Fibroblast of lung (primary cell): ENCODE measurements around the gene TNIP2.

Experiments used
- EZH2 ChIP-seq: IDR thresholded peaks from 2 replicates; pipeline ENCODE4 v1.5.1; 2012; ENCODE audit warnings: low read length, control low read depth, mild to moderate bottlenecking; ENCODE audit errors: missing control alignments
- TF ChIP-seq, protein P1 (sequence below), 2 donors: IDR thresholded peaks in 1 of 2; conservative IDR thresholded peaks in 1 of 2; 1 replicate in 1 of 2; 2 replicates in 1 of 2; pipeline ENCODE4 v1.5.1; 2011 to 2012; ENCODE audit warnings: low read length in 2 of 2, control low read depth in 1 of 2, inconsistent platforms in 1 of 2, low read depth in 1 of 2, mild to moderate bottlenecking in 1 of 2

DNA sequence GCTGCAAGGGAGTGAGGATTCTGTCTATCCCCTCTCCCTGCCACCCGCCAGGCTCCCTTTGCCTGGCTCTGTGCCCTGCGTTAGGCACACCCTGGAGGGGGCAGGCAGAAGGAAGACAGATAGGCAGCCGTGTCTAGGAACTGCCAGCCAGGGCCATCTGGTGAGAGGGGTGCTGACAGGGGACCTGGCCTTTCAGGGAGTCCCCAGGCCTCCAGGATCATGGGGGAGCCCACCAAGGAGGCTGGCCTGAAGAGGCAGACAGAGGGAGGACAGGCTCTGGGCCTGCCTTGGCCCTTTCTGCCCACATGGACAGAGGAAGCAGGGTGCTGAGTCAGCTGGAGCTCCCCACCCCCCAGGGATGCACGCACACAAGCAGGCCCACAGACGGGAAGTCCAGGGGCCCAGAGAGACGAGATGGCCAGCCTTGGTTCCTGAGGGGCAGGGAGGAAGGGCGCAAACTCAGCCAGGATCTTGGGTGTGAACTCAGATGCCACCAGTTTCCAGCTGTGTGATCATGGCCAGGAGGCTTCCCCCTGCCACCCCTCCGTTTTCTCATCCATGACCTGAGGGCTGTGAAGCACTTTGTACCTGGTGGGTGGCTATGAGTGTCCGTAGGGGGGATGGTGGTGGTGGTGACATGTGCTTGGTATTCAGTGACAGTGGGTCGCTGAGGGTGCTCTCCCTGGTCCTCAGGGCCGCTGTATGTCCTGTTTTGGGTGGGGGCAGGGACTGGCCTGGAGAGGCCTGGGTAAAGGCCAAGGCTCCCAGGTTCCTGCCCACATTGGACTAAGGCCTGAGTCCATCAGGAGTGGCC lies 38.6 kb upstream of the TNIP2 start:
- TF ChIP-seq, protein P1, sequence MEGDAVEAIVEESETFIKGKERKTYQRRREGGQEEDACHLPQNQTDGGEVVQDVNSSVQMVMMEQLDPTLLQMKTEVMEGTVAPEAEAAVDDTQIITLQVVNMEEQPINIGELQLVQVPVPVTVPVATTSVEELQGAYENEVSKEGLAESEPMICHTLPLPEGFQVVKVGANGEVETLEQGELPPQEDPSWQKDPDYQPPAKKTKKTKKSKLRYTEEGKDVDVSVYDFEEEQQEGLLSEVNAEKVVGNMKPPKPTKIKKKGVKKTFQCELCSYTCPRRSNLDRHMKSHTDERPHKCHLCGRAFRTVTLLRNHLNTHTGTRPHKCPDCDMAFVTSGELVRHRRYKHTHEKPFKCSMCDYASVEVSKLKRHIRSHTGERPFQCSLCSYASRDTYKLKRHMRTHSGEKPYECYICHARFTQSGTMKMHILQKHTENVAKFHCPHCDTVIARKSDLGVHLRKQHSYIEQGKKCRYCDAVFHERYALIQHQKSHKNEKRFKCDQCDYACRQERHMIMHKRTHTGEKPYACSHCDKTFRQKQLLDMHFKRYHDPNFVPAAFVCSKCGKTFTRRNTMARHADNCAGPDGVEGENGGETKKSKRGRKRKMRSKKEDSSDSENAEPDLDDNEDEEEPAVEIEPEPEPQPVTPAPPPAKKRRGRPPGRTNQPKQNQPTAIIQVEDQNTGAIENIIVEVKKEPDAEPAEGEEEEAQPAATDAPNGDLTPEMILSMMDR (conservative IDR thresholded peaks at IDR 0.05 in 1 of 2, IDR thresholded peaks at IDR 0.05 in 1 of 2; ENCODE audit: low read depth in 1 of 2, low read length in 2 of 2) = no peak
- no peak for TF ChIP-seq EZH2
